HFFc6 (cell line): ENCODE measurements around the gene SUPT4H1. TPM values are rescaled to one million over a fixed set of nuclear protein-coding genes. Genes with fewer than 3 reads are reported as not detected.

ENCODE experiments used
- microRNA-seq: library from miRNA; unstranded; fragments of <30 nt; microRNA quantifications from one replicate; pipeline ENCODE4, GENCODE V29; 2019
- total RNA-seq, 6 experiments: library from RNA; stranded (reverse); fragmentation: NEBNext Ultra II Directional; extraction: Animal tissue kit (Norgen Biotek cat#: 25700); gene quantifications; 2 replicates in 1 of 6; 3 replicates in 5 of 6; pipeline ENCODE4 v1.2.3, GENCODE V29; 2021

SUPT4H1 gene
- total RNA-seq, 6 experiments from 2014 or later: 95.6 to 110 (median 105) TPM

Small RNAs within 50 kb of the gene (microRNA-seq; reads per million reads assigned to microRNA genes)
- gene MIR4736: not detected

Other genes starting within 250 kb of the SUPT4H1 start
- not detected for gene OR4D1, start 203.8 kb downstream of the SUPT4H1 start, total RNA-seq
- not detected for gene OR4D2, start 185.2 kb downstream of the SUPT4H1 start, total RNA-seq
- gene EPX, start 159.5 kb downstream of the SUPT4H1 start, total RNA-seq: not detected
- 10 to 100 TPM in 1 of 6 experiments, 1 to 10 TPM in 5; 8.3 to 10.4 (median 8.9) TPM for gene MKS1, start 132.9 kb downstream of the SUPT4H1 start, total RNA-seq
- gene LPO, start 113.6 kb downstream of the SUPT4H1 start, total RNA-seq: not detected
- not detected for gene MPO, start 71.3 kb downstream of the SUPT4H1 start, total RNA-seq
- 1 to 10 TPM in 4 of 6 experiments, under 1 TPM in 2; 0.50 to 1.8 (median 1.3) TPM for gene TSPOAP1, start 23.4 kb downstream of the SUPT4H1 start, total RNA-seq
- not detected for gene RNF43, start 65.3 kb upstream of the SUPT4H1 start, total RNA-seq
- gene HSF5, start 136.2 kb upstream of the SUPT4H1 start, total RNA-seq: not detected
- 10 to 100 TPM; 25.3 to 32.2 (median 28.2) TPM for gene MTMR4, start 162.4 kb upstream of the SUPT4H1 start, total RNA-seq